Glomerular visceral epithelial cell (primary cell): ENCODE data around the gene ZNF677.
"Not testable (repeated sequence)": the region's sequence is repeated elsewhere in the genome, so short reads cannot be mapped to it uniquely, and the experiment has no call there.

ENCODE experiments used
- DNase-seq: peaks from one replicate; pipeline ENCODE4 v3.0.0-alpha.2; 2016; ENCODE audit errors: extremely low spot score

Gene ZNF677

GRCh38 chr19:53254411-53255341 lies at the start of gene ZNF677:
TSS of gene ZNF677 (minus strand) at chr19:53254873. CDS start at chr19:53251550, 3,323 bp downstream.
- DNase-seq = no peak

DNA sequence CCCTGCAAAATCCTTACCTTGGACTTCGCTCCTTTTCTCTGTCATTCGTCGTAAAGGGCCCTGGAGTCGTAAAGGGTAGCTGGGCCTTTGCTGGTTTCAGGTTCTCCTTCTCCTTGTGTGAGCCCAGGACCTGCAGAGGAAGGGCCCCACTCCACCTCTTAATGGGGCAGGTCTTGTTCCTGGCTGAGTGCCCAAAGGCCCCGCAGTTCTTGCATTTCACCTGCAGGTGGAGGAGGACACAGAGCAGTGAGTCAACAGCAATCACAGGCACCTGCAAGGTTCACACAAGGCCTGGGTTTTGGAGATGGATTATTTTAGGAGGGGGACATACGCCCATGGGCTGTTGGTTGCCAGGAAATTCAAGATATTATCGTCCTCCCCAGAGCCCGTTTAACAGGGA lies 46.7 kb upstream of the ZNF677 start:
- DNase-seq = not testable (repeated sequence)

DNA sequence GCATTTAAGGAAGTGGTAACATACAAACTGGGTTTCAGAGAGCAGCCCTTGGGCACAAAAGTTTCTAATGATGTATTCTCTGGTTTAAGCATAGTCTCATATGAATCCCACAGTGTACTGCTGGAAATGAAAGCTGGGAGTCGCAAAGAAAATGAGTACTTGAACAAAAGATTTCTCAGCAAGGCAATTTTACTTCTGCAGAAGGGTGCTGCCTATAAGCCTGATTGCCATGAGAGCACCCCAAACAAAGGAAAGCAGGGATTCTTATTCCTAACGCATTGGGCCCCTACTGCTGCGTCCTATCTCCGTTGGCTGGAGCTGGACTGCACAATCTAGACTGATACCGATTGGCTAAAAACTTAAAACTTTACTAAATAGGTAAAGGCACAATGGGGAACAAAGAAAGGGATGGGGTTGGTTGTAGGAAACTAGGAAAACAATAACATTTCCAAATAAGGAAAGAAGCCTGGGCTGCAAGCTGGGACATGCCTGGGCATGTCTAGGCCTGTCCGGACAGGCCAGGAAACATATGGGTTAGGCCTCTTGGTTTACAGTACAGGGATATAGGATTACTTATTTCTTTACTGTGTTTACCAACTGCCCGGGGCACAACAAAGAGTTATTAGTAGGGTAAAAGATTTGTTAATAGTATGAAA lies 40.2 kb upstream of the ZNF677 start:
- no peak for DNase-seq

- no peak for DNase-seq
Measured at GRCh38 chr19:53290758-53291549, 36.3 kb upstream of the ZNF677 start.

DNA sequence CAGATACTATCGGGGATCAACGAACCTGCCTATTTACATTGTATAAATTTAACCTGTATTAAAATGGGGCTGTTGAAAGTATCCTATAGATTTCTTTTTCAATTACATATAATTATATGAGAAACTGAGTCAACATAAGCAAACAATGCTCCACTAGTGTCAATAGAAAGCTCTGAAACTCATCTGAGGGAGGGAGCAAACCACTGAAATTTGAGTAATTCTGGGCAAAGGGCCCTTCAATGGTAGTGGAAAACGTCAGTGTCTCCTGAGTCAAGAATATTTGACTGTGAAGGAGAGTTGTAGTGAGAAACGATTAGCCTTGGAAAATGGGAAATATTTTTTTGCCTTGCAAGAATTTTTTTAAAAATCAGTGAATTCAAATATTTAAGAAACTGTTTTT lies 30.4 kb upstream of the ZNF677 start:
- no peak for DNase-seq

DNA sequence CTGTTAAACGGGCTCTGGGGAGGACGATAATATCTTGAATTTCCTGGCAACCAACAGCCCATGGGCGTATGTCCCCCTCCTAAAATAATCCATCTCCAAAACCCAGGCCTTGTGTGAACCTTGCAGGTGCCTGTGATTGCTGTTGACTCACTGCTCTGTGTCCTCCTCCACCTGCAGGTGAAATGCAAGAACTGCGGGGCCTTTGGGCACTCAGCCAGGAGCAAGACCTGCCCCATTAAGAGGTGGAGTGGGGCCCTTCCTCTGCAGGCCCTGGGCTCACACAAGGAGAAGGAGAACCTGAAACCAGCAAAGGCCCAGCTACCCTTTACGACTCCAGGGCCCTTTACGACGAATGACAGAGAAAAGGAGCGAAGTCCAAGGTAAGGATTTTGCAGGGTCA lies 27.3 kb upstream of the ZNF677 start:
- DNase-seq = not testable (repeated sequence)

DNA sequence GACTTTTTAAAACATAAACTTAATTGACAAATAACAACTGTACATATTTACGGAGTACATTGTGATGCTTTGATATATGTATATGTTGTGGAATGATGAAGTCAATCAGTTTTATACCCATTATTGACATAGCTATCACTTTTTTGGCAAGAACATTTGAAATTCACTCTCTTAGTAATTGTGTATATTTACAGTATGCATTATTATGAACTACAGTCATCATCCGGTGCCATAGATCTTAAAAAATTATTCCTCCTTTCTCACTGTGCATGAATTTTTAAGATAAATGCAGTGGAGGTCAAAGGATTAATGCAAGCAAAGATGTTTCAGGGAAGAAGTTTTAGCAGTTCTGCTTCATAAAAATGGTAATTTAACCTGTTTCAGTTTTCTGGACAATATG lies 20.8 kb upstream of the ZNF677 start:
- no peak for DNase-seq

- no peak for DNase-seq
Measured at GRCh38 chr19:53272044-53272443, 17.4 kb upstream of the ZNF677 start.

DNA sequence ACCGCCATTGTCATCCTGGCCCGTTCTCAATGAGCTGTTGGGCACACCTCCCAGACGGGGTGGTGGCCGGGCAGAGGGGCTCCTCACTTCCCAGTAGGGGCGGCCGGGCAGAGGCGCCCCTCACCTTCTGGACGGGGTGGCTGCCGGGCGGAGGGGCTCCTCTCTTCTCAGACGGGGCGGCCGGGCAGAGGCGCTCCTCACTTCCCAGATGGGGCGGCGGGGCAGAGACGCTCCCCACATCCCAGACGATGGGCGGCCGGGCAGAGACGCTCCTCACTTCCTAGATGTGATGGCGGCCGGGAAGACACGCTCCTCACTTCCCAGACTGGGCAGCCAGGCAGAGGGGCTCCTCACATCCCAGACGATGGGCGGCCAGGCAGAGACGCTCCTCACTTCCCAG lies 15.2 kb upstream of the ZNF677 start:
- not testable (repeated sequence) for DNase-seq

- DNase-seq = not testable (repeated sequence)
Measured at GRCh38 chr19:53267623-53268022, 12.9 kb upstream of the ZNF677 start, which contains the start of gene VN1R4. TSS of gene VN1R4 (minus strand) at chr19:53267723. CDS start at chr19:53267665, 58 bp downstream.

DNA sequence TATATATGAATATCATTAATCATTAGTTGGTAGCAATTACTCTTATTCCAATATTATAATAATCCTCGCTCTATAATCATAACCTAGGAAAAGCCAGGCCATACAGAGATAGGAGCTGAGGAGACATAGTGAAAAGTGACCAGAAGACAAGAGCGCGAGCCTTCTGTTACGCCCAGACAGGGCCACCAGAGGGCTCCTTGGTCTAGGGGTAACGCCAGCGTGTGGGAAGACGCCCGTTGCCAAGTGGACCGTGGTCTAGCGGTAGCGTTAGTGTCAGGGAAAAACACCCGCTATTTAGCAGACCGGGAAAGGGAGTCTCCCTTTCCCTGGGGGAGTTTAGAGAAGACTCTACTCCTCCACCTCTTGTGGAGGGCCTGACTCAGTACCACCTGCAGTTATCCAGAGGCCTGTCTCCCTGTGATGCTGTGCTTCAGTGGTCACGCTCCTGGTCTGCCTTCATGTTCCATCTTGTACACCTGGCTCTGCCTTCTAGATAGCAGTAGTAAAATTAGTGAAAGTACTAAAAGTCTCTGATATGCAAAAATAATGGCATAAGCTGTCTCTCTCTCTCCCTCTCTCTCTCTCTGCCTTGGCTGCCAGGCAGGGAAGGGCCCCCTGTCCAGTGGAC lies 3.2 kb upstream of the ZNF677 start, which contains the start of gene VN1R2:
TSS of gene VN1R2 (plus strand) at position 578 of the 628 bp plus-strand sequence. CDS start 84 bp downstream, outside the sequence.
- not testable (repeated sequence) for DNase-seq

- DNase-seq = no peak
Measured at GRCh38 chr19:53246498-53246897, 8.2 kb downstream of the ZNF677 start.

DNA sequence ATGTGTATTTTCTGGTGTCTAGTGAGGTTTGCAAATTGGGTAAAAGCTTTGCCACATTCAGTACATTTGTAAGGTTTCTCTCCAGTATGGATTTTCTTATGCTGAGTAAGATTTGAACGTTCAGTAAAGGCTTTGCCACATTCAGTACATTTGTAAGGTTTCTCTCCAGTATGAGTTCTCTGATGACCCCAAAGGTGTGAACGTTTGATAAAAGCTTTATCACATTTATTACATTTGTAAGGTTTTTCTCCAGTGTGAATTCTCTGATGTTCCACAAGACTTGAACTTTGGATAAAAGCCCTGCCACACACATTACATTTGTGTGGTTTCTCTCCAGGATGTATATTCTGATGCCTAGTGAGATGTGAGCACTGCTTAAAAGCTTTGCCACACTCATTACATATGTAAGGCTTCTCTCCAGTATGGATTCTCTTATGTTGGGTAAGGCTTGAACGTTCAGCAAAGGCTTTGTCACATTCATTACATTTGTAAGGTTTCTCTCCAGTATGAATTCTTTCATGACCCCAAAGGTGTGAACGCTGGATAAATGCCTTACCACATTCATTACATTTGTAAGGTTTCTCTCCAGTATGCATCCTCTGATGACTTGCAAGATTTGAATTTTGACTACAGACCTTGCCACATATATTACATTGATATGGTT lies 17.4 kb downstream of the ZNF677 start:
- no peak for DNase-seq

DNA sequence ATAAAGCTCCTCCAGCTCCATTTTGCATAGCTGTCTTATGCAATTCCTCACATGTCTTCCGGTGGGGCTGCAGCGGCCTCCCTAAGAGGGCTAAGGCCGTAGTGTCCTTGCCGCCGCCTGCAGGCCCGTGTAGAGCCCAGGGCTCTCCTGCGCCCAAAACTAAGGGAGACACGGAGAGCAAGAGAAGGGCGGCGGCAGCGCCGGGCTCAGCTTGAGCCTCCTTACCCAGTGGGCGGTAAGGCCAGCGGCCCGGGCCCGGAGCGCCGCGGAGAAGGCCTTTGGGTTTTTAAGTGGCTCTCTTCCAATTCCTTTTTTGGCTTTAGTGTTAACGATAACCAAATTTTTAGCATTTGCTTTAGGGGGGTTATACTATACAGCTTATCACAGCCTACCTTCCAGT lies 30.1 kb downstream of the ZNF677 start:
- DNase-seq = no peak

GRCh38 chr19:53222716-53223115 lies 32.0 kb downstream of the ZNF677 start:
- not testable (repeated sequence) for DNase-seq

- no peak for DNase-seq
Measured at GRCh38 chr19:53212703-53213320, 41.9 kb downstream of the ZNF677 start.

GRCh38 chr19:53211554-53211953 lies 43.1 kb downstream of the ZNF677 start:
- not testable (repeated sequence) for DNase-seq

DNA sequence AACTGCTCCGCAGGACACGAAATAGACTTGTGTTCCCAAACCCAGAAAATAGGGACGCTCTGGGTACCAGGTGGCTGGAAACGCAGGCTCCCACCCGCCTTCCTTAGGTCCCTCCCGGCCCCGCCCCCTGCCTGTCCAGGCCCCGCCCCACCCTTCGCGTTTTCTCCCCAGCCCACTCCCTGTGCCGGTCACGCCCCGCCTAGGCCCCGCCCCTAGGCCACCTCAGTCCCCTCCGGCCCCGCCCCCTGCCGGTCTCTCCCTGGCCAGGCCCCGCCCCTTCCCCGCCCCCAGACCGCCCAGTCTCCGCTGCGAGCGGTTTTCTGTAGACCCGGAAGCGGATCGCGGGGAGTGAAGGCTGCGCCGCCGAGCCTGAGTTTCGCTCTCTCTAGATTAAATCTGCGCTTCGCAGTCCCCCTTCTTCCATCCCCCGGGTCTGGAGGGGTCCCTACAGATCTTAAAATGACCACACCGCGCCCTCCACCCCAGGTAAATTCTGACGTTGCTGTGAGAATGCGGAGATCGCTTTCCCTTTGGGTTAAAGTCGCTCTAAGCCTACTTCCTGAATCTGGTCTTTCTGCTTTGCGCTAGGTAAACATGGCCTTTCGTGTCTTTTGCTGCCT lies 57.8 kb downstream of the ZNF677 start:
- peak; percentile 23 for DNase-seq

- peak; percentile 22 for DNase-seq
Measured at GRCh38 chr19:53195265-53195903, 59.3 kb downstream of the ZNF677 start.
